ENCODE measurements around the gene NBEA. TPM values are rescaled to one million over a fixed set of nuclear protein-coding genes. Genes with fewer than 3 reads are reported as not detected.
"Not testable (repeated sequence)": the region's sequence is repeated elsewhere in the genome, so short reads cannot be mapped to it uniquely, and the experiment has no call there.

Gene NBEA
- polyA plus RNA-seq, 3 donors from 2014 or later: 0.07 to 0.41 (median 0.31) TPM

- peaks cover 6 to 54% (median 32%) of the 10 kb centered on the region in 6 donors for H3K9me3 Mint-ChIP-seq
Observed at GRCh38 chr13:34971473-34971872, 29.4 kb downstream of the NBEA start.

GRCh38 chr13:34985199-34985598, 43.1 kb downstream of the NBEA start:
- not testable (repeated sequence) for DNase-seq; H3K36me3 Mint-ChIP-seq; H3K27ac Mint-ChIP-seq; H3K4me3 Mint-ChIP-seq; H3K27me3 Mint-ChIP-seq (ENCODE audit: low read depth in 3 of 3); H3K4me1 Mint-ChIP-seq
- peaks cover 15 to 45% (median 25%) of the 10 kb centered on the region in 6 donors for H3K9me3 Mint-ChIP-seq

More at GRCh38 chr13:34971473-34971872, 29.4 kb downstream of the NBEA start:
- no peak overlapping the region for H3K4me3 Mint-ChIP-seq
- peaks cover 0 to 2% (median 0%) of the 10 kb centered on the region in 3 donors for H3K27me3 Mint-ChIP-seq (ENCODE audit: low read depth in 3 of 3)
- no peak overlapping the region for H3K27ac Mint-ChIP-seq
- H3K36me3 Mint-ChIP-seq: peaks cover 0 to 4% (median 0%) of the 10 kb centered on the region in 3 donors
- DNase-seq: no peak
- H3K4me1 Mint-ChIP-seq: no peaks in the 10 kb centered on the region

GRCh38 chr13:34988330-34988791, 46.3 kb downstream of the NBEA start:
- Mint-ChIP-seq H3K27me3 (ENCODE audit: low read depth in 3 of 3) (peaks cover 0 to 3% (median 0%) of the 10 kb centered on the region in 3 donors), H3K9me3 (peaks cover 23 to 59% (median 40%) of the 10 kb centered on the region in 6 donors)

GRCh38 chr13:34990399-34991214, 48.5 kb downstream of the NBEA start:
- no peak for DNase-seq
- H3K27ac Mint-ChIP-seq: no peak overlapping the region
- H3K27me3 Mint-ChIP-seq (ENCODE audit: low read depth in 3 of 3): peaks cover 0 to 3% (median 0%) of the 10 kb centered on the region in 3 donors
- peaks cover 20 to 59% (median 42%) of the 10 kb centered on the region in 6 donors for H3K9me3 Mint-ChIP-seq
- peaks cover 0 to 10% (median 0%) of the 10 kb centered on the region in 3 donors for H3K36me3 Mint-ChIP-seq
- H3K4me1 Mint-ChIP-seq: no peaks in the 10 kb centered on the region
- H3K4me3 Mint-ChIP-seq: no peak overlapping the region

More at GRCh38 chr13:34988330-34988791, 46.3 kb downstream of the NBEA start:
- DNase-seq: no peak
- no peak overlapping the region for H3K4me3 Mint-ChIP-seq
- H3K4me1 Mint-ChIP-seq: no peaks in the 10 kb centered on the region
- peaks cover 0 to 10% (median 0%) of the 10 kb centered on the region in 3 donors for H3K36me3 Mint-ChIP-seq
- no peak overlapping the region for H3K27ac Mint-ChIP-seq

- Mint-ChIP-seq H3K36me3 (peaks cover 0 to 14% (median 0%) of the 10 kb centered on the region in 3 donors), H3K27ac (no peak overlapping the region), H3K4me3 (no peak overlapping the region), H3K27me3 (ENCODE audit: low read depth in 3 of 3) (peaks cover 0 to 6% (median 0%) of the 10 kb centered on the region in 3 donors), H3K9me3 (peaks cover 18 to 49% (median 40%) of the 10 kb centered on the region in 6 donors), H3K4me1 (no peaks in the 10 kb centered on the region)
- no peak for DNase-seq
Observed at GRCh38 chr13:34993470-34993869, 51.4 kb downstream of the NBEA start.

- not testable (repeated sequence) for H3K4me3 Mint-ChIP-seq; DNase-seq; H3K27me3 Mint-ChIP-seq (ENCODE audit: low read depth in 3 of 3); H3K27ac Mint-ChIP-seq; H3K4me1 Mint-ChIP-seq; H3K36me3 Mint-ChIP-seq
- H3K9me3 Mint-ChIP-seq: peaks cover 3 to 35% (median 22%) of the 10 kb centered on the region in 6 donors
Observed at GRCh38 chr13:35003734-35004133, 61.7 kb downstream of the NBEA start.

GRCh38 chr13:35005051-35005450, 63.0 kb downstream of the NBEA start:
- Mint-ChIP-seq H3K27ac (no peak overlapping the region), H3K9me3 (peaks cover 7 to 38% (median 24%) of the 10 kb centered on the region in 6 donors), H3K4me1 (no peaks in the 10 kb centered on the region), H3K27me3 (ENCODE audit: low read depth in 3 of 3) (peaks cover 0 to 2% (median 1%) of the 10 kb centered on the region in 3 donors), H3K4me3 (no peak overlapping the region), H3K36me3 (no peaks in the 10 kb centered on the region)
- no peak for DNase-seq

GRCh38 chr13:35014606-35015213, 72.6 kb downstream of the NBEA start:
- no peak overlapping the region for H3K4me3 Mint-ChIP-seq
- H3K27me3 Mint-ChIP-seq (ENCODE audit: low read depth in 3 of 3): peaks cover 0 to 4% (median 2%) of the 10 kb centered on the region in 3 donors
- no peaks in the 10 kb centered on the region for H3K4me1 Mint-ChIP-seq
- peaks cover 3 to 17% (median 7%) of the 10 kb centered on the region in 6 donors for H3K9me3 Mint-ChIP-seq
- no peak overlapping the region for H3K27ac Mint-ChIP-seq
- DNase-seq: no peak
- peaks cover 0 to 3% (median 0%) of the 10 kb centered on the region in 3 donors for H3K36me3 Mint-ChIP-seq

- no peaks in the 10 kb centered on the region for H3K36me3 Mint-ChIP-seq
- peak overlapping the region in 1 of 6 donors; percentile 17 for H3K27ac Mint-ChIP-seq
- no peak for DNase-seq
- H3K27me3 Mint-ChIP-seq (ENCODE audit: low read depth in 3 of 3): peaks cover 0 to 2% (median 2%) of the 10 kb centered on the region in 3 donors
- H3K4me3 Mint-ChIP-seq: no peak overlapping the region
- H3K9me3 Mint-ChIP-seq: peaks cover 1 to 18% (median 9%) of the 10 kb centered on the region in 6 donors
- H3K4me1 Mint-ChIP-seq: no peaks in the 10 kb centered on the region
Observed at GRCh38 chr13:35016362-35017112, 74.5 kb downstream of the NBEA start.

GRCh38 chr13:35025314-35025713, 83.2 kb downstream of the NBEA start:
- no peak overlapping the region for H3K4me3 Mint-ChIP-seq
- no peak overlapping the region for H3K27ac Mint-ChIP-seq
- no peaks in the 10 kb centered on the region for H3K36me3 Mint-ChIP-seq
- peaks cover 6 to 56% (median 28%) of the 10 kb centered on the region in 6 donors for H3K9me3 Mint-ChIP-seq
- no peaks in the 10 kb centered on the region for H3K4me1 Mint-ChIP-seq
- peaks cover 0 to 2% (median 0%) of the 10 kb centered on the region in 3 donors for H3K27me3 Mint-ChIP-seq (ENCODE audit: low read depth in 3 of 3)
- DNase-seq: no peak

GRCh38 chr13:35028338-35028867, 86.3 kb downstream of the NBEA start:
- no peak overlapping the region for H3K27ac Mint-ChIP-seq
- H3K36me3 Mint-ChIP-seq: no peaks in the 10 kb centered on the region
- DNase-seq: no peak
- peaks cover 0 to 2% (median 0%) of the 10 kb centered on the region in 3 donors for H3K27me3 Mint-ChIP-seq (ENCODE audit: low read depth in 3 of 3)
- H3K4me3 Mint-ChIP-seq: no peak overlapping the region
- peaks cover 14 to 53% (median 38%) of the 10 kb centered on the region in 6 donors for H3K9me3 Mint-ChIP-seq
- no peaks in the 10 kb centered on the region for H3K4me1 Mint-ChIP-seq

- Mint-ChIP-seq H3K27ac (no peak overlapping the region), H3K27me3 (ENCODE audit: low read depth in 3 of 3) (peaks cover 0 to under 1% (median 0%) of the 10 kb centered on the region in 3 donors), H3K4me3 (no peak overlapping the region), H3K4me1 (no peaks in the 10 kb centered on the region), H3K9me3 (peaks cover 9 to 36% (median 25%) of the 10 kb centered on the region in 6 donors), H3K36me3 (peaks cover 0 to 1% (median 0%) of the 10 kb centered on the region in 3 donors)
- DNase-seq: no peak
Observed at GRCh38 chr13:35039012-35039411, 96.9 kb downstream of the NBEA start.

- H3K27me3 Mint-ChIP-seq (ENCODE audit: low read depth in 3 of 3): no peaks in the 10 kb centered on the region
- H3K9me3 Mint-ChIP-seq: peaks cover 0 to 15% (median 2%) of the 10 kb centered on the region in 6 donors
- H3K27ac Mint-ChIP-seq: no peak overlapping the region
- H3K4me1 Mint-ChIP-seq: no peaks in the 10 kb centered on the region
- DNase-seq: no peak
- H3K4me3 Mint-ChIP-seq: no peak overlapping the region
- H3K36me3 Mint-ChIP-seq: no peaks in the 10 kb centered on the region
Observed at GRCh38 chr13:35046587-35046986, 104.5 kb downstream of the NBEA start.
